GM12864 (cell line): ENCODE data around the gene JAGN1.
"Not testable (repeated sequence)": the region's sequence is repeated elsewhere in the genome, so short reads cannot be mapped to it uniquely, and the experiment has no call there.

Experiments used
- DNase-seq: peaks from one replicate; pipeline ENCODE4 v3.0.0-alpha.2; 2011; ENCODE audit warnings: low read depth
- H3K4me3 ChIP-seq: 2 replicates; pipeline ENCODE4 v1.5.1; 2011; ENCODE audit warnings: mild to moderate bottlenecking, low read depth, low read length, control low read depth
- CTCF ChIP-seq: IDR thresholded peaks from 2 replicates; pipeline ENCODE4 v1.5.1; 2011; ENCODE audit warnings: low read depth, mild to moderate bottlenecking, moderate library complexity, low read length, control low read depth, inconsistent platforms; ENCODE audit errors: missing control alignments

The JAGN1 gene

GRCh38 chr3:9897408-9898372 is 7.3 kb downstream of the JAGN1 start:
- TF ChIP-seq CTCF: no peak
- H3K4me3 ChIP-seq: no peak overlapping the region
- DNase-seq: no peak

GRCh38 chr3:9898467-9899241 is 8.2 kb downstream of the JAGN1 start:
- DNase-seq: no peak
- H3K4me3 ChIP-seq: no peak overlapping the region
- no peak for TF ChIP-seq CTCF

GRCh38 chr3:9899289-9899791 is 8.9 kb downstream of the JAGN1 start:
- DNase-seq: no peak
- no peak for TF ChIP-seq CTCF
- H3K4me3 ChIP-seq: no peak overlapping the region

GRCh38 chr3:9900965-9901415 is 10.6 kb downstream of the JAGN1 start:
- not testable (repeated sequence) for H3K4me3 ChIP-seq, DNase-seq

- no peak overlapping the region for H3K4me3 ChIP-seq
- TF ChIP-seq CTCF: no peak
- DNase-seq: no peak
Observed at GRCh38 chr3:9901967-9902366, 11.6 kb downstream of the JAGN1 start.

GRCh38 chr3:9902372-9903237 is 12.2 kb downstream of the JAGN1 start, which contains the start of gene IL17RE:
Gene IL17RE, plus strand, starts transcription at chr3:9902848. Its CDS starts 85 bp downstream, at chr3:9902933.
- no peak for DNase-seq
- no peak for TF ChIP-seq CTCF
- H3K4me3 ChIP-seq: no peak within 1 kb of the TSS

GRCh38 chr3:9903238-9903624 is 12.8 kb downstream of the JAGN1 start:
- DNase-seq: no peak
- no peak for TF ChIP-seq CTCF
- no peak overlapping the region for H3K4me3 ChIP-seq
